Measurements from ENCODE around the gene HEG1.

The HEG1 gene

DNA sequence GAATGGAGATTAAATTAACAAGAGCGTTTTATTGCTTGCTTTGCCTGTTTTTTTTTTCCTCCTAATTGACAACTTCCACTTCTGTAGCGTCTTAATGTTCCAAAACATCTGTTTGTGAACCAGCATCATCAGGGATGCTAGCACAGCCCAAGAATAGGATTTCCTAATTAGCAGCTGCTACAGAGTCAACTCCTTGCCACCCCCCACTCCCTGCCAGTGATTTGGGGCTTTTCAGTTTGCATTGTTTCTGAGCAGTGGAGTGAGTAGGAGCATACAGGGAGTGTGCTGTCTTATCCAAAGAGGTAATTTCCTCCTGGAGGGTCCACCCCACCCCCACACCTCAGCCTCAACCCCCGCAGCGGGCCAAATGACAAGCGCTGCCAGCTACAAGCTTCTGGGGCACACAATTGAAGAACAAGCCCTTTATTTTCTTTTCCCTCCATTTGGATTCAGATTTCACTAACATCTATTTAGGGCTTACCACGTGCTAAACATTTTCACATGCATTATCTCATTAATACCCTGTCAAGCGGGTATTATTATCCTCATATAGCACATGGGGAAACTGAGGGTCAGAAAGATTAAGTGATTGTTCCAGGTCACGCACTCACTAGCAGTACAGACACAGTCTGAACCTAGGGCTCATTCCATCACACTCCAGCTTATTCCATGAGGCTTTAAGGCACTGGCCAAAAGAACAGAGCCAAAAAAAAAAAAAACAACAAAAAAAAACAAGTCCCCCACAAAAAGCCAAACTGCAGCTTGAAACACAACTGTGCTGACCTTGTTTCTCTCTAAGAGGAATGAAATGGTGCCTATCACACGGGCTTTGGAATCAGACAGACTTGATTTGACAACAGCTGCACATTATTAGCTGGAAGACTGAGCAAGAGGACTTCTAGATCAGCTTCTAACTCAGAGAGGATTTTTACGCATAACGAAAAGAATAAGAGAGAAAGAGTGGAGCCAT is 16.4 kb downstream of the HEG1 start:
- Histone ChIP-seq H3K9ac (ENCODE audit: low read length) (no peak overlapping the region), H3K27ac (ENCODE audit: low read depth, low read length) (no peak overlapping the region), H4K20me1 (ENCODE audit: low read depth, low read length) (no peaks in the 10 kb centered on the region), H2AFZ (ENCODE audit: low read depth, low read length, severe bottlenecking) (no peak overlapping the region), H3K27me3 (ENCODE audit: low read length) (no peaks in the 10 kb centered on the region; the same call in 1 of the 2 replicates), H3K9me2 (replicated peaks; ENCODE audit: insufficient read depth, low read length) (no peaks in the 10 kb centered on the region), H3K9me3 (ENCODE audit: insufficient read depth, low read length) (no peaks in the 10 kb centered on the region), H3K4me2 (ENCODE audit: low read depth, low read length, poor library complexity, severe bottlenecking) (no peak overlapping the region), H3F3A (ENCODE audit: insufficient read depth) (no peaks in the 10 kb centered on the region), H3K36me3 (ENCODE audit: low read length) (no peaks in the 10 kb centered on the region), H3K4me3 (ENCODE audit: insufficient read depth, low read length, poor library complexity, severe bottlenecking) (no peak overlapping the region), H3K79me2 (ENCODE audit: insufficient read depth, low read length) (no peaks in the 10 kb centered on the region)
- TF ChIP-seq, protein P1, sequence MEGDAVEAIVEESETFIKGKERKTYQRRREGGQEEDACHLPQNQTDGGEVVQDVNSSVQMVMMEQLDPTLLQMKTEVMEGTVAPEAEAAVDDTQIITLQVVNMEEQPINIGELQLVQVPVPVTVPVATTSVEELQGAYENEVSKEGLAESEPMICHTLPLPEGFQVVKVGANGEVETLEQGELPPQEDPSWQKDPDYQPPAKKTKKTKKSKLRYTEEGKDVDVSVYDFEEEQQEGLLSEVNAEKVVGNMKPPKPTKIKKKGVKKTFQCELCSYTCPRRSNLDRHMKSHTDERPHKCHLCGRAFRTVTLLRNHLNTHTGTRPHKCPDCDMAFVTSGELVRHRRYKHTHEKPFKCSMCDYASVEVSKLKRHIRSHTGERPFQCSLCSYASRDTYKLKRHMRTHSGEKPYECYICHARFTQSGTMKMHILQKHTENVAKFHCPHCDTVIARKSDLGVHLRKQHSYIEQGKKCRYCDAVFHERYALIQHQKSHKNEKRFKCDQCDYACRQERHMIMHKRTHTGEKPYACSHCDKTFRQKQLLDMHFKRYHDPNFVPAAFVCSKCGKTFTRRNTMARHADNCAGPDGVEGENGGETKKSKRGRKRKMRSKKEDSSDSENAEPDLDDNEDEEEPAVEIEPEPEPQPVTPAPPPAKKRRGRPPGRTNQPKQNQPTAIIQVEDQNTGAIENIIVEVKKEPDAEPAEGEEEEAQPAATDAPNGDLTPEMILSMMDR (IDR thresholded peaks at IDR 0.05; ENCODE audit: insufficient read depth, low read length, poor library complexity, severe bottlenecking) = no peak
- no peak for TF ChIP-seq EZH2phosphoT487 (conservative IDR thresholded peaks at IDR 0.05; ENCODE audit: low read length)

DNA sequence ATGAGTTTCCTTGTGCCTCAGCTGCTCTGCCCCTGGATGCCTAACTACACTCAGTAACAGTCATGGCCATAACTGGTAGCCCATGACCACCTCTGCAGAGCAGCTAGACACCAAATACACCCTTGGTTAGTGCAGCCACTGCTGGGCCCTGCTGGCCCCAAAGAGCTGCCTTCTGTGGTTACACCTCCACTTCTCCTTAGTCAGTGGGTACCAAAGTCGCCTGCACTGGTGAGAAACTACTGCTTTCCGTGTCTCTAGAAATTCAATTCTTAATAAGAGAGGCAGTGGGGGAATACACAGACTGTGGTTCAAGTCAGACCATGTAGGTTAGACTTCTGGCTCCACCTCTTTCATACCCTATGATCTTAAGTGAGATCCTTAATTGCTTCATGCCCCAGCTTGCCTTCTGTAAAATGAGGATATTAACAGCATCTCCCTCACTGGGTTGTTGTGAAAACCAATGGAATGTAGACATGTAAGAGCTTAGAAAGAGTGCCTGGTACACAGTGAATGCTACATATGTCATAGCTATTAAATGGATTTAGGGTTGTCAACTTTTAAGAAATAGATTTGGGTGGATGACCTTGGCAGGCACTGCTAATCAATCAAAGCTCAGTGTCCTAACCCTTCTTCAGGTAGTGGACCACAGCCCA is 18.2 kb downstream of the HEG1 start:
- H3K9ac ChIP-seq (ENCODE audit: low read length) = no peak overlapping the region
- TF ChIP-seq, protein P1 (IDR thresholded peaks at IDR 0.05; ENCODE audit: insufficient read depth, low read length, poor library complexity, severe bottlenecking) = no peak
- TF ChIP-seq EZH2phosphoT487 (conservative IDR thresholded peaks at IDR 0.05; ENCODE audit: low read length) = no peak
- H3K9me2 ChIP-seq (replicated peaks; ENCODE audit: insufficient read depth, low read length) = no peaks in the 10 kb centered on the region
- no peak overlapping the region for H2AFZ ChIP-seq (ENCODE audit: low read depth, low read length, severe bottlenecking)
- no peaks in the 10 kb centered on the region for H3F3A ChIP-seq (ENCODE audit: insufficient read depth)
- H3K36me3 ChIP-seq (ENCODE audit: low read length) = no peaks in the 10 kb centered on the region
- no peaks in the 10 kb centered on the region; the same call in 1 of the 2 replicates for H3K27me3 ChIP-seq (ENCODE audit: low read length)
- H3K27ac ChIP-seq (ENCODE audit: low read depth, low read length) = no peak overlapping the region
- no peaks in the 10 kb centered on the region for H4K20me1 ChIP-seq (ENCODE audit: low read depth, low read length)
- no peaks in the 10 kb centered on the region for H3K9me3 ChIP-seq (ENCODE audit: insufficient read depth, low read length)
- no peak overlapping the region for H3K4me2 ChIP-seq (ENCODE audit: low read depth, low read length, poor library complexity, severe bottlenecking)
- no peaks in the 10 kb centered on the region for H3K79me2 ChIP-seq (ENCODE audit: insufficient read depth, low read length)
- H3K4me3 ChIP-seq (ENCODE audit: insufficient read depth, low read length, poor library complexity, severe bottlenecking) = no peak overlapping the region

DNA sequence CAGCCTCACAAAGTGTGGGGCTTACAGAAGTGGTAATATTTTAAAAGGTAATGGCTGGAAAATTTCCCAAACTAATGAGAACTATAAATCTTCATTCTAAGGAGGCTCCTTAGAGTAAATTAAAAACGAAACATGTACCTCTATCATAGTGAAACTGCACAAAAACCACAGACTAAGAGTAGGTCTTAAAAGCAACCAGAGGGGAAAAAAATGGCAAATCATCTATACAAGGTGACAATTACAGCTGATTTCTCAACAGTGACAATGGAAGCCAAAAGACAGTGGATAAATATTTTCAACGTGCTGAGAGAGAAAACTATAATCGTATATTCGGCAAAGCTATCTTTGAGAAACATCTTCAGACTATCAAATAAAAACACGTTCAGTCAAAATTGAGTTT is 20.6 kb downstream of the HEG1 start:
- no peaks in the 10 kb centered on the region for H3K79me2 ChIP-seq (ENCODE audit: insufficient read depth, low read length)
- H3K9me2 ChIP-seq (replicated peaks; ENCODE audit: insufficient read depth, low read length) = no peaks in the 10 kb centered on the region
- no peak overlapping the region for H2AFZ ChIP-seq (ENCODE audit: low read depth, low read length, severe bottlenecking)
- no peak overlapping the region for H3K9ac ChIP-seq (ENCODE audit: low read length)
- no peaks in the 10 kb centered on the region for H4K20me1 ChIP-seq (ENCODE audit: low read depth, low read length)
- H3K9me3 ChIP-seq (ENCODE audit: insufficient read depth, low read length) = no peaks in the 10 kb centered on the region
- no peaks in the 10 kb centered on the region for H3K36me3 ChIP-seq (ENCODE audit: low read length)
- no peak overlapping the region for H3K27ac ChIP-seq (ENCODE audit: low read depth, low read length)
- H3K4me2 ChIP-seq (ENCODE audit: low read depth, low read length, poor library complexity, severe bottlenecking) = no peak overlapping the region
- no peaks in the 10 kb centered on the region for H3K27me3 ChIP-seq (ENCODE audit: low read length)
- TF ChIP-seq EZH2phosphoT487 (conservative IDR thresholded peaks at IDR 0.05; ENCODE audit: low read length) = no peak
- TF ChIP-seq, protein P1 (IDR thresholded peaks at IDR 0.05; ENCODE audit: insufficient read depth, low read length, poor library complexity, severe bottlenecking) = no peak
- H3K4me3 ChIP-seq (ENCODE audit: insufficient read depth, low read length, poor library complexity, severe bottlenecking) = no peak overlapping the region
- H3F3A ChIP-seq (ENCODE audit: insufficient read depth) = no peaks in the 10 kb centered on the region

Measured in SU-DHL-6 (cell line).